Measurements from ENCODE around the gene JUP.
"Not testable (repeated sequence)": the region's sequence is repeated elsewhere in the genome, so short reads cannot be mapped to it uniquely, and the experiment has no call there.

Gene JUP

GRCh38 chr17:41777574-41778188 lies 8.8 kb downstream of the JUP start:
- DNase-seq, result no peak

GRCh38 chr17:41777157-41777573 lies 9.3 kb downstream of the JUP start:
- no peak for DNase-seq

- DNase-seq, result not testable (repeated sequence)
Measured at GRCh38 chr17:41776262-41776900, 10.1 kb downstream of the JUP start.

- DNase-seq, result no peak
Measured at GRCh38 chr17:41775394-41776226, 10.9 kb downstream of the JUP start.

GRCh38 chr17:41773731-41774193 lies 12.7 kb downstream of the JUP start:
- DNase-seq, result no peak

- no peak for DNase-seq
Measured at GRCh38 chr17:41773190-41773588, 13.3 kb downstream of the JUP start.

- no peak for DNase-seq
Measured at GRCh38 chr17:41772586-41773189, 13.8 kb downstream of the JUP start.

- DNase-seq, result no peak
Measured at GRCh38 chr17:41772218-41772585, 14.3 kb downstream of the JUP start.

- no peak for DNase-seq
Measured at GRCh38 chr17:41771389-41772206, 14.9 kb downstream of the JUP start.

- DNase-seq, result no peak
Measured at GRCh38 chr17:41769985-41770384, 16.5 kb downstream of the JUP start.

GRCh38 chr17:41769346-41769862 lies 17.1 kb downstream of the JUP start:
- DNase-seq, result no peak

GRCh38 chr17:41768682-41769288 lies 17.7 kb downstream of the JUP start:
- DNase-seq, result no peak

GRCh38 chr17:41767324-41768042 lies 19.0 kb downstream of the JUP start:
- DNase-seq, result no peak

- DNase-seq, result no peak
Measured at GRCh38 chr17:41766135-41766534, 20.4 kb downstream of the JUP start.

- DNase-seq, result no peak
Measured at GRCh38 chr17:41763327-41763726, 23.2 kb downstream of the JUP start.

GRCh38 chr17:41762841-41763240 lies 23.7 kb downstream of the JUP start:
- no peak for DNase-seq

- no peak for DNase-seq
Measured at GRCh38 chr17:41762391-41762790, 24.1 kb downstream of the JUP start.

GRCh38 chr17:41760878-41761277 lies 25.6 kb downstream of the JUP start:
- no peak for DNase-seq

GRCh38 chr17:41758601-41759000 lies 27.9 kb downstream of the JUP start:
- DNase-seq, result no peak

GRCh38 chr17:41754066-41754465 lies 32.4 kb downstream of the JUP start:
- no peak for DNase-seq

GRCh38 chr17:41751288-41751687 lies 35.2 kb downstream of the JUP start:
- DNase-seq, result no peak
